Measurements from ENCODE around the gene NKX2-8. TPM values are rescaled to one million over a fixed set of nuclear protein-coding genes. Genes with fewer than 3 reads are reported as not detected.

The NKX2-8 gene
- polyA plus RNA-seq (ENCODE audit: insufficient read length in 3 of 3): not detected

DNA sequence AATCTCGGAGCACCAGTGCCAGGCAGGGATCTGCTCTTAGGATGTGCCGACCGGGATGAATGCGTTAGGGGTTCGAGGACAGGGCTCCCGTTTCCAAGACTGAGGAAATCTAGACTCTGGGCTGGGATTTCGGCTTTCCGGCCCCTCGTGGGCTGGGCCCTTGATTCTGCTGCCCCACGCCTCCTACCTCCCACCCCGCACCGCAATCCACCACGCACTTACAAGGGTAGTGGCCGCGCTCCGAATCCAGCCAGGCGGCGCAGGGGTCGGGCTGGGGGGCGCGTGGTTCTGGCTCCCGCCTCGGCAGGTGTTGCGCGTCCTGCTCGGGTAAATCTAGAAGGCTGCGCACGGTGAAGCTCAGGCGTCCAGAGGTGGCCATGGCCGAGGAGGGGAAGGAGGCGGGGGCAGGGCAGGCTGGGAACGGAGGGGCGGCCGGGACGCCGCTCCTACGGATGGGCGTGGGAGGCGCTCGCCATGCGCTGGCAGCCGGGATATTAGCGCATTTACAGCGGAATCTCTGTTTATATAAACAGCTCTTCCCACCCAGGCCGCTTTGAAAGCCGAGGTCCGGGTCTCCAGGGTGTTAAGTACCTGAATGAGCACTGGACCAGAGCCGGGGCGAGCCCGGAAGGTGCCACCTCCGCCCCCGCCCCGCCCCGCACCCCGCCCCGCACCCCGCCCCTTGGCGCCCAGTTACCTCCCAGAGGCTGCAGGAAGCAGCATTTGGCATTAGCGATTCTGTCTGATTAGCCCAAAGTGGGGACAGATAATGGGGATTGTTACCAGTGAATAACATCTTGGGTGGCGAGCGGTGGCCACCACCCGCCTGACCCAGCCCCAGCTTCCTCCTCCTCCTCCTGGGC, at the start of gene NKX2-8:
Gene NKX2-8, minus strand, starts transcription at position 604 of the 863 bp plus-strand sequence. Its CDS starts 225 bp downstream, at position 379.
- no peak for DNase-seq (ENCODE audit: low read depth in 3 of 3, low spot score in 2 of 3)

DNA sequence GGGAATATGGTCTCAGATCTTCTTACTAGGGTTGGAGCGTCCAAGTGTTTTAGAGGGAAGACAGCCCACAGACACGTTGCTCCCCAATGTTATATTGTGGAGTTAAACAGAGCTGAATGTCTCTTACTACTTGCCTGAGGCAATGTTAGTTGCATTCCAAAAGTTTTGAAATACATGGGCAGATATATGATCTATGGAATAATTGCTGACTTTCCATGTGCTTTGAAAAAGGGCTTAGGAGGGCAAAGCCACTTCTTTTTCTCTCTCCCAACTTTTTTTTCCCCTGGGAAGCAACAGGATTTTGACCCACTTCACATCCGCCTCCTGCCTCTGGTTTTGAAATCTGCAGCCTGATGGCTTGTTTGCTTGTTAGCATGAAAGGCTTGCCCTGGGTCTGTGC, 45.6 kb upstream of the NKX2-8 start:
- DNase-seq (ENCODE audit: low read depth in 3 of 3, low spot score in 2 of 3): no peak

DNA sequence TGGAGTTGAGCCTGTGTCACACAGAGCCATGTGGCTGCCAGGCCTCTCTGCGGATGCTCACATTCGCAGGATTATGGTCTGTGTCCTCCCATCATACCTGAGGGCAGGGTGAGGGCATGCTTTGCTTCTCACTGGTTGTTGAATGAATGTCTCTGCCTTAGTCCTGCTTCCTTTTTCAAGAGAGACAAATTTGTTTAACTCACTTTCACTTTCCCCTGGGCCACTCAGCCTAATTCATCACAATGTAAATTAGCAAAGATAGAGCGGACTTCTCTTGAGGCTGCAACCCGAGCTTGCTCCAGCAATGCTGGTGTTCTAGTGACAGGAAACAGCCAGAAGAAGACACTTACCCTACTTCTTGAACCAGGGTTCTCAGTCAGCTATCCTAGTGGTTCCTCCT, 43.7 kb upstream of the NKX2-8 start:
- no peak for DNase-seq (ENCODE audit: low read depth in 3 of 3, low spot score in 2 of 3)

DNA sequence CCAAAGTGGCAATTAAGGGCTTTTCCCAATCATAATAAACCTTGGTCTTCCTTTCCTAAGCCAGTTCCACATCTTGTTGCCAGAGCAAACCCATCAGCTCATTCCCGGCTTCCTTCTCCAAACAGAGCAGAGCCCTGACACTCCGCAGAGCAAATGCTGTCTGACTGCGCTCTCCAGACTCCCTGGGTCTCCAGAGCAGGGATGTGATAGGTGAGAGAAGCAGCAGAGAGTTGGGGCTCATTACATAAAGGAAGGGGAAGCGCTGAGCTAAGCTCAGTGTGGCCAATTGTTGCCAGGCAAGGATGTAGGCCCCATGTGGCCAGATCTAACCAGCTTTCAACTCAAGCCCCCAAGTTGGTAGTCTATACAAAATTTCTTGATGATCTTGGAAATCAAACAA, 43.0 kb upstream of the NKX2-8 start:
- DNase-seq (ENCODE audit: low read depth in 3 of 3, low spot score in 2 of 3): no peak

DNA sequence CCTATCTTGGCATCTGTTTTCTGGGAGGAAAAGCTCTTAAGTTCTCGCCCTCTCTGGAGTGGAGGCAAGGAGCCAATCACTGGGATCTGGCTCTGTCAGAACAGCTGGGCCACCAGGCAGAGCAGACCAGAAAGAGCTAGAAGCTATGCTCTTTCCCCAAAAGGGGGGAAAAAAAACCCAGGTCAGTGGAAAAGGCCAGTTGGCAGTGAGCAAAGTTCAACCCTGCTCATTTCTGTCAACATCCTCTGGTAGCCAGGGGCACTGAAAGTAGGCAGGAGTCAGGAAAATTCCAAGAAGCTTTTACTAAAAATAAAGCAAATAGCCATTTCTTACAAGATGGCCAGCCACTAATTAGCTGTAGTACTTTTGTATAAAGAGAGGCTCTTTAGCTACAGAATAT, 42.6 kb upstream of the NKX2-8 start:
- DNase-seq (ENCODE audit: low read depth in 3 of 3, low spot score in 2 of 3): no peak

DNA sequence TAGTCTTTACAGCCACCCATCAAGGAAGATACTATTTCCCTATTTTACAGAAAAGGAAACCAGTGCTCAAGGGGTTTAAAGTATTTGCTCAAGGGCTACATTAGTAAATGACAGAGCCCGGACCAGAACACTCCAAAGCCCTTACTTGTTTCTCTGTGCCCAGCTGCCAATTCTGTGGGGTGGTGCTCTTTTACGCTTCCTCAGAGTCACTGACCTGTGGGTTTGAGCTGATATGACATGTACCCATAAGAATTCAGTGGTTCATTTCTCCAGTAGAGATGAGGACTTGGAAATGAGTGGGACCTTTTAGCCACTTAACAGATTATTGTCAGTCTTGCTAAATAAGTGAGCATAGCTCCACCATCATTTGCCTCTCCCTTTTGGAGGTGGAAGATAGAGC, 37.4 kb upstream of the NKX2-8 start:
- DNase-seq (ENCODE audit: low read depth in 3 of 3, low spot score in 2 of 3): no peak

DNA sequence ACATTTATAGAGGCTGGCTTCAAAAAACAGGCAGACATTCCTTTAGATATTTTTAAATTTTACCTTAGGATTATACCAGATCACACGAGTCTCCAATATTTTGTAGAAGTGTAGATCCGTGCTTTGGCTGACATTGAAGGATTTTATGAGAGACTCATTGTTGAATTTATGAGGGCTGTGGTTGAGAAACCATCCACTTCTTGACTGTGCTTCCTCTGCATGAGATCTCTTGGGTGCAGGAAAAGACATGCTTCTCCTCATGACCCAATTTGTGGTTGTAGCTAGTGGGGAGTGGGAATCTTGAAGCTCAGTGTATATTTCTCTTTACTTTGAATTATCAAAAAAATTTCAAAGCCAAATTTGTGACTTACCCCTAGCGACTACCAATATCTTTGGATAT, 36.7 kb upstream of the NKX2-8 start:
- DNase-seq (ENCODE audit: low read depth in 3 of 3, low spot score in 2 of 3): no peak

DNA sequence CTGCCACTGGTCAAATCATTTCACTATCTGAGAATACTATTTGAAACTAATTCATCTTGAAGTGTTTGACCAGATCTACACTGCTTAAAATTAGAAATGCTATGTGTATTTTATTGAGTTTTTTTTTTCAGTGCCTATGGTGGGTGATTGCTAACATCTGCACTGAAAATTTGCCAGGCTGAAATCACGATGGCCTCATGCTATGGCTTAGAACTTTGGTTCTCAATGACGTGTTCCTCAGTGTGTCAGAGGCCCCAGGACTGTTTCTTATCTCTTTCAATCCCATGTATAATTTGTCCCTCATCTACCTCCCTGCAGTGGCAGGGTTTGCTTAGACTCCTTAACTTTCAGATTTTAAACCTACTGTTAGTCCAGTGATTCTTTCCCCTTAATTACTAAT, 36.2 kb upstream of the NKX2-8 start:
- no peak for DNase-seq (ENCODE audit: low read depth in 3 of 3, low spot score in 2 of 3)

DNA sequence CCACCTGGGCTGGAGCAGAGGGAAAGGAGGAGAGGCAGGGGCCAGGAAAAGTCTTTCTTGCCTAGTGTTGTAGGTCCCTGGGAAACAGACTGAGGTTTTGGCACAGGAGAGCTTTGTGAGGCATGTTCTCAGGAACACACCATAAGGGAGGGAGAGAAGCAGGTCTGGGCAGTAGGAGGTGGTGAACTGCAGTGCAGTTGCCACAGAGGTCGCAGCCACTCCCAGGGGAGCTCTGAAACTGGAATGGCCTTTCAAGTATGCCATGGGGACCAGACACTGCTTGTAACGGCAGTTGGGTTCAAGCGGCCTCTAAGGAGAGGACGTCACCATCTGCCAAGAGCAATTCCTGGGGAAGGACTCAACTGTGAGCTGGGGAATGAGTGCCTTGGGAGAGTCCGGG, 35.4 kb upstream of the NKX2-8 start:
- DNase-seq (ENCODE audit: low read depth in 3 of 3, low spot score in 2 of 3): no peak

DNA sequence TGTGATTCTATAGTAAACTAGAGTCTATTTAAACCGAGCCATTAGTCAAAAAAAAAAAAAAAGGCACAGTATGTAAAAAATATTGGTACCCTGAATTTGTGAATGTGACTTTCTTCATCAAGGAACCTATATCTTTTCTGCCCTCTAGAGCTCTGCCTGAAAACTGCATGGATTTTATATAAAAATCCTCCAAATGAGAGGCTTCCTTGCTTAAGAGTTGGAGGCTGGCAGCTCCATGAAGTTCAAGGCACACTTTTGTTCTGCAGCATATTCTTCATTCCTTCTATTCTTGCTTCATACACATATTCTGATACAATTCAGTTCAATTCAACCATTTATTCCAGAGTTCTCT, 23.1 kb upstream of the NKX2-8 start:
- DNase-seq (ENCODE audit: low read depth in 3 of 3, low spot score in 2 of 3): no peak

DNA sequence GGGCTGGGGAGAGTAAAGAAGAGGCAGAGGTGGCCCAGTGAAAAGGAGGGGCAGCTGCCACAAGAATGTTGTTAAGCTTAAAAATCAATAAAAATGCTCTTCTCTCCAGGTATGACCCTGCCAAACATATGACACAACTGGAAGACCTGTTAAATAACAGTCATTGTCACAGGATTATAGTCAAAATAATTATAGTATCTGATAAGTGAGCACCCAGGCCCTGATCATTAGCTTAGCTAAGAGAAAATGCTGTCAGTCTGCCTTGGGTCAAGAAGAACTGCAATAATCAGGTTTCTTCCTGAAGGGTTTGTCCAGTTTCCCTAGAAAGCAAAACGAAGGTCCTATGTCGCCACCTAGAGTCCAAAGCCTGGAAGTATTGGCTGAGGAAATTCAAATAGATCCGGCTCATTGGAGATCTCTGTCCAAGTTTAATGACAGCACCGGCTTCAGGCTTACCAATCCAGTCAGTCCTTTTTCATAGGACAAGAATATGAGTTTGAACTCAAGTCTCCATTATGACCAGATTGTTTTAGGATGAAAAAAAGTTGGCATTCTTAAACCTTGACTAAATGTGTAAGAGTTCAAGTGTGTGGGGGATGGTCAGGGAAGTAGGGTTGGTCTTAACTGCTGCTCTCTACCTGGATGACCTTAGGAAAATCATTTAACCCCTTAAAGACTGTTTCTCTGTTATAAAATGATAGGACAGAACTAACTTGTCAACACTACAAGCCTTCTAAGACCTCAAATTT, 22.5 kb upstream of the NKX2-8 start:
- peak; percentile 62 to 77 (median 67) for DNase-seq (ENCODE audit: low read depth in 3 of 3, low spot score in 2 of 3)

DNA sequence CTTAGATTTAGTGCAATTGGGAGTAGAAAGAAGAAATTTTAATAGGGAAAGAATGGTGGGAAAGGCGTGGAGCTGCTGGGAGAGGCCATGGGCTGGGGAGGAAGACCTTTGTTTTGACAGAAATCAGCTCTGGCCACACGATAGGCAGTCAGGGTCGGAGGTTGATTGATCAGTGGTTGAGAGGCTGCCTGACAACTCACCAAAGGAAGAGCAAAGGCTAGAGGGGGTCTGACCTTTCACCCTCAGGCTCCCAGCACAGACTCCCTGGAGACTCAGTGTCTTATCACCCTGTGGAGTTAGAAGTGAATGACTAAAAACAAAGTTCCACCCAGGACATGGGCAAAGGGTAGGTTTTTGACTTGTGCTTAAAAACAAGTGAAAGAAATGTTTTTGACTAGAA, 18.0 kb upstream of the NKX2-8 start:
- DNase-seq (ENCODE audit: low read depth in 3 of 3, low spot score in 2 of 3): no peak

DNA sequence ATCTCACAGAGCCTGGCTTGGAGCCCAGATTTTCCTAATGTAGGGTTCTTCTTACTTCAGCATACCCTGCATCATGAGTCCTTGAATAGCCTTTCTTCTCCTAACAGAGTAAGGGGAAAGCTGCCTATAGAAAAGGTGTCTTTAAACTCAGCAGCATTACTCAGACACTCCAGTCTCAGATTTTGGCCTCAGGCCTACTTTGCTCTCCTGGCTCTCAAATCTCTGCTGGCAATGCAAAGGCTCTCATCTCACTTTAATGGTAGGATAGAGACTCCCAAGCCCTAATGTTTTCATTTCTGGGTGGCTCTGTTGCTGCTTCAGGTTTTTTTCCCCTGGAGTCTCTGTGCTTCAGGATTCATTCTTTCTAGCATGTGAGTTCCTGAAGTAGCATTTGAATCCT, 9.1 kb upstream of the NKX2-8 start:
- no peak for DNase-seq (ENCODE audit: low read depth in 3 of 3, low spot score in 2 of 3)

DNA sequence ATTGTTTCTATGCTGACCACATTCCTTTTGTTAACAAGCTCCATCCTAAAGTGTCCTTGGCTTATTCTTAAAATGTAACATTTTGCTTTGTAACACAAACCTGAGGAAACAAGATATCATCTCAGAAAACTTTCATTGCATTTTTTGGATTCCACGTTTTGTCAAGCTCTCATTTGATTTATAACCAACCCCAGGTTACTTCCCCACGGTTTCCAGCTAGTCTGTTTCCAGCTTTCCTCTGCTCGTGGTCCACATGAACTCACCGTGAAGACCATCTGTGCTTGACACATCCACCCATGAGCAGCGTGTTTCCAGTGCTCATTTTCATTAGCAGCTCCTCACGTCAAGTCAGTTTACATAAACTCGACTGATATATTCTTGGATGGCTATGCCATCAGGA, 6.4 kb upstream of the NKX2-8 start:
- no peak for DNase-seq (ENCODE audit: low read depth in 3 of 3, low spot score in 2 of 3)

DNA sequence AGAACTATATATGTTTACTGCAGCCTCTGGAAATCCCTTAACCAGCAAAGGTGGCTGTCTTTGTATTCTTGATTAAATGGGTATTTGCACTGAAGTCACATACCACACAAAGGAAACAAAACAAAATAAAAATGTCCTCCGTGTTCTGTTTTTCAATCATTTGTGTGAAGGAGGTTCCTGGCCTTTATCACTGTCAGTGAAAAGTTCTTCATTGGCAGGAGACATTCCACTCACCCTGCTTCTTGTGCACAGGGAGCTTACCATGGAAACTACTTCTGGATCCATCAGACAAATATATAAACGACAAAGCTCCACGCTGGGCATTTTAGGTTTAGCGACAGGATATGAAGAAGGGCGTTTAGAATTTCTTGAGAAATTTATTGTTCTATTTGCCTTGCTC, 5.7 kb upstream of the NKX2-8 start:
- DNase-seq (ENCODE audit: low read depth in 3 of 3, low spot score in 2 of 3): no peak

DNA sequence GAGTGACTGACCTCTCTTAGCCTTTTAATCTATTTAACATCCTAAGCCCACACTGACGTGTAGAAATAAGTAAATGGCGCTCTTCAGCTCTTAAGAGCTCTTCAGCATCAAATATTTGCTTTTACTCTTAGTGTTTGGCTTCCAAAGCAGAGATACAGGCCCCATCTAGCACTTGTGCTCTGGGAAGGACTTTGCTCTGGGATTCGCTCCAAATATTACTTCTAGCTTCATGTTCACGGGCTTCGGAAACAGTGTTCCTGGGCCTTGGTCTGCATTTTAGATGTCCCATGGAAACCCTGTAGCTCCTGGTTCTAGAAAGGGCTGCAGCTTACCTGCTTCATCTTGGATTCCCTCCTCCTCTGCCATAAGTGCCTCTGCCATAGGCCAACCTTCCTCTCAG, 2.7 kb upstream of the NKX2-8 start:
- no peak for DNase-seq (ENCODE audit: low read depth in 3 of 3, low spot score in 2 of 3)

DNA sequence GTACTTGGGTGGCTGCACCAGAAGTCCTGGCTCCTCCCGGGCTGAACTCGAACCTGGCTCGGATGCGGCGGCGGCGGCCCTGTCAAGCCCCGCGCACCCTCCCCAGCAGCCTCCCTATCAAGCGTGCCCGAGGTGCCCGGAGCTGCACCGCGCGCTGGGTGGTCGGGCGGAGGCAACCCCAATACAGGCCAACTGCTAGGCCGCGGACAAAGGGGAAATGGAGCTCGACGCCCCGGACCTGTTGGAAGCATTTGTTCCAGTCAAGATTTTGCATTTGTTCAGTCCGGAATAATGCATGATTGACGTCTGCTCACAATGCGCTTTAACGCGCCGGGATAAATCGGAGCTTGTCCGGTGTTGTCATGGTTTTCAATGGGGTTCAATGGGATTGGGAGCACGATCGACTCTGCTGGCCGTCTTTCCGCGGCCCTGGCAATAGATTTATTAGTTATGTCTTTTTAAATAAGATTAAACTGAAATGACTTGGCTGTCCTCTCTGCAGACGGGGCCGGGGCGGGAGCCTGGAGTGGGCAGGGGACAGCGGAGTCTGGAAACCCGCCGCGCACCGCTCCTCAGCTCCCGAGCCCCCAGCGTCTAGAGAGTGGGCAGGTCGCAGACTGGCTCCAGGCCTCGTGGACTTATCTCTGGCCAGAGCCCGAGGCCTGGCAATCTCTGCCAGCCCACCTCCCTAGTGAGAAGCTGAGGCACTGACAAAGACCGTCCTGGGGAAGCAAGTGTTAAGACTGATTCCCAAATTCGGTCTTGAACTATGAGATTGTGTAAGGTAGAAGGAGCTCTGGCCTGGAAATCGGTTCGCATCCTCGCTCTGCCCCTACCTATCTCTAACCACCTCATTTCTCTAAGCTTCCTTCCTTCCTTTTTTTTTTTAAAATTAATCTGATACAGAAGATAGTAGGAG, 1.7 kb upstream of the NKX2-8 start:
- no peak for DNase-seq (ENCODE audit: low read depth in 3 of 3, low spot score in 2 of 3)

DNA sequence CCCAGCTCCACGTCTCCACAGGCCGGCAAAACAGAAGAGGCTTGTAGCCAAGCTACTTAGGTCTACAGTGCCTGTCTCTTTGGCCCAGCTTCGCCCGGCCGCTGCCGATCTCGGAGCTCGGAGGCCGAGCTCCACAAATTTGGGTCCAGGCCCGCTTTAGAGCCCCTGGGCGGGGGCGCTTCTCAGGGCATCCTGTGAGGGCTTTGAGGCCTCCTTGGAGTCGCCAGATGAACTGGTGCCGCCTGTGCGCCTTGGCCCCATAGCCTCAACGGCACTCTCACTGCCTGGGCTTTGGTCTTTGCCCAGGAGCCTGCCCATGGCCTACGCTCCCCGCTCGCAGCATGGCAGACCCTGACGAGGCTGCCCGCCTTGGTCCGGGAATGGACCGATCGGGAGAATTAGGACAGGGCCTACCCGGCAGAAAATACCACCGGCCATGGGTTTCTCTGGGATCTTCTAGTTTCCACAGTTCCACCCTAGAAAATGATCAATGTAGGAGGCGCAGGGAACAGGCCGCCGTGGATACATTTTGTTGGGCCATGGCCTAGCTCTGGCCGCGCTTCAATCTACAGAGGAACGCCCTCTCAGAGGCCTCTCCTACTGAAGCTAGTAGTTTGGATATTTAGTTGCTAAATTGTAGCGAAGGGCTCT, 953 bp upstream of the NKX2-8 start:
- DNase-seq (ENCODE audit: low read depth in 3 of 3, low spot score in 2 of 3): no peak

DNA sequence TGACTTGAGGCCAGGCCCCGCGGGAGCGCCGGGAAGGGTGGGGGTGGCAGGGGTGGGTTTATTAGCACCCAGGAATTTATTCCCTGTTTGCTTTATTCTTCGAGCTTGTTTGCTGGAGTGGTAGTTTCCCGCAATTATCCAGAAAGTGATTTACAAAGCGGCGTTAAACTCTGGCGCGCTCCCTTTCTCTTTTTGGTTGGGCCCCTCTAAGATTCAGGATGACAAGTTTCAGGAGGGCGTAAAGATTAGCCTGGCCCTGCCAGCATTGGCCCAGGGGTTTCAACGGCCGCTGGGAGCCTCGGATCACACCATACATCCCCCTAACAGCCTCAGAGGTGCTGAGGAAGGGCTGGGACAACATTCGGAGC, 444 bp upstream of the NKX2-8 start:
- no peak for DNase-seq (ENCODE audit: low read depth in 3 of 3, low spot score in 2 of 3)

All from right renal cortex interstitium (tissue), 3 donors.